GM18498 (cell line): ENCODE data around the gene SETD1B.
"Not testable (repeated sequence)": the region's sequence is repeated elsewhere in the genome, so short reads cannot be mapped to it uniquely, and the experiment has no call there.

ENCODE experiments used
- ATAC-seq: cut with Tn5 transposase; IDR thresholded peaks from one replicate; pipeline ENCODE4 v1.9.1; 2021; ENCODE audit warnings: mild to moderate bottlenecking, moderate library complexity; ENCODE audit not compliant: unreplicated experiment

Gene SETD1B

DNA sequence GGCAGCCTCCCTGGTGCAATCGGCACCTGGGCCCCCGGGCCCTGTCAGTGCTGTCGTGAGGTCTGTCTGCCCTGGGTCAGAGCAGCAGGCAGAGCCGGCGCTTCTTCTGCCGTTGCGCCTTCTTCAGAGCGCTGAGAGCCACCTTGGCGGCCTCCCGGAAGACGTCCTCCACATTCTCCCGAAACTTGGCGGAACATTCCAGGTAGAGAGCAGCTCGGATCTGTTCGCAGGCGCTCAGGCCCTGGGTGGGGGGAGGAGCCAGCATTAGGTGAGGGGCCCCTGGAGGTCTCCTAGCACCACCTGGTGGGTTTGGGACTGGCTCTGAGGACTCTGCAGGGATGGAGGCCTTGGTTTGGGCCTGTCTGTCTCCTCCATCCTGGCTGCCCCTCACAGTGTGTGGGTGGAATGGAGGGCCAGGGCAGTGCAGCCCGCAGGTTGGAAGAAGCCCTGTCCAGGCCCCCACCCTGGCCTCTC, 24.4 kb upstream of the SETD1B start:
- no peak for ATAC-seq

DNA sequence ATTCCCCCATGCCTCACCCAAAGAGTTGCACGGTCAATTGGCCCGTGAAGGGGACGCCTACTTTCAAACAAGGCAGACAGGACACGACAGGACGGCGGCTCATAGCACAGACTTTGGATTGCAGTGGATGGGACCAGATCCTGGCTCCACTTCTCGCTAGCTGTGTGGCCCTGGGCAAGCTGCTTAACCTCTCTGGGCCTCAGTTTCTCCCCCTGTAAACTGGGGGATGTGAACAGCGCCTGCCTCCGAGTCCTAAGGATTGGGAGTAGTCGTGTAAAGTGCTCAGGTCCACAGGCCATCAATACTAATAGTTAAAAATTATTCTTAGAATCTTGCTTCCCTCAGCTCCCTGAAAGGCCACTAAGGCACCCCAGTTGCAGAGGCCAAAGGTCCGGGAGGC, 23.4 kb upstream of the SETD1B start:
- ATAC-seq = no peak

DNA sequence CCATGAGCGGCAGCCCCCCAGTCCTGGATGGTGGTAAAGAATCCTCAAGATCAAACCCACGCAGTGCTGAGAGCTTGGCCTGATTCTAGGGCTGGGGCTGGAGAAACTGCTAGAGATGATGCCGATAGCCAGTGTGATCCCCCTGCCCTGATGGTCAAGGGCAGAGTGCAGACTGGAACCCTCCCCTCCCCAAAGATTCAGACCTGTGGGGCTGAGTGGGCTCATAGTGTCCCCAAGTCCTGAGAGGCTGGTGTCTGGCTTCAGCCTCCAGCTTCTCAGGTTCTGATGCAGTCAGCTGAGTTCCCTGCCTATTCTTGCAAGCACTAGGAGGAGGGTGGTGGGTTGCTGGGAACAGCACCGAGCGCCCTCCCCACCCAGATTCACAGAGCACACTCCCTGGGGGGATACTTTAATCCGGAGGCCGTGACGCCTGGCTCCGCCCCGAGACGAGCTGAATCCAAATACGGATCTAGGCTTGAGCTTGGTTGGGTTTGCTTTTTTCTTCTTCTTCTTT, 22.3 kb upstream of the SETD1B start:
- peak; percentile 44 for ATAC-seq

DNA sequence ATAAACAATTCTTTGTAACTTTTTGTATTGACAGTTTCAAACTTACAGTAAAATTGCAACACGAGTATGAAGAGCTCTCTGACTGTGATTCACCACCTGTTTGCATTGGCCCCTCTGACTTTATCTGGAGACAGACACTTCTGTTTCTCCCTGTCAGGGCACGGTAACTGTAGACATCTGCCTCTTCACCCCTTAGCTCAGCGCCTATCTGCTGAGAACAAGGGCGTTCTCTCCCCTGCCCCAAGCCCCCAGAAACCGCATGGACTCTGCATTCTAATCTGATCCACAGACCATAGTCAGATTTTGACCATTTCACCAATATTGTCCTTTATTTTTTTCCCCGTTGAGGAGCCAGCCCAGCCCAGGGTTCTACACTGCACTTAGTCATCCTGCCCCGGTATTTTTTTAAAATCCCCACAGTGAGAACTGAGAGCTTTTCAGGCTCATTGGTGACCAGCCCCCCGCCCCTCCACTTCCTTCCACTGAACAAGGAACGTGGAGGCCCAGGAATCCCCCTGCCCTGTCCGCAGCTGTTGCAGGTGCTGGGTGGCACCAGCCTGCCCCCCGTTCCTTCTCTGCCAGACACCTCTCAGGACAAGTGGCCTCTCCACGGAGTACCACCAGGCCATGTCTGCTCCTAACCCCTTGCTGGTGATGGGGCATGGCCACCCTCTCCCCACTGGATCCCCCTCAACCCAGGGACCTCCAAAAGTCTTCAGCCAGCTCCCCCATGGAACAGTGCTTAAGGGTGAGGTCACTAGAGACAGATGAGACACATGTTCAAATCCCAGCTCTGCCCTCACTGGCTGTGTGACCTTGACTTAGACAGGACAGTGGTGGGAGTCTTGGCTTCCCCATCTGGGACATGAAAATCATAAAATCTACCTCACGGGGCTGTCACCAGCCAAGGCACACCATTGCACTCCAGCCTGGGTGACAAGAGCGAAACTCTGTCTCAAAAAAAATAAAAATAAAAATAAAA, 21.5 kb upstream of the SETD1B start:
- peak; percentile 53 for ATAC-seq

DNA sequence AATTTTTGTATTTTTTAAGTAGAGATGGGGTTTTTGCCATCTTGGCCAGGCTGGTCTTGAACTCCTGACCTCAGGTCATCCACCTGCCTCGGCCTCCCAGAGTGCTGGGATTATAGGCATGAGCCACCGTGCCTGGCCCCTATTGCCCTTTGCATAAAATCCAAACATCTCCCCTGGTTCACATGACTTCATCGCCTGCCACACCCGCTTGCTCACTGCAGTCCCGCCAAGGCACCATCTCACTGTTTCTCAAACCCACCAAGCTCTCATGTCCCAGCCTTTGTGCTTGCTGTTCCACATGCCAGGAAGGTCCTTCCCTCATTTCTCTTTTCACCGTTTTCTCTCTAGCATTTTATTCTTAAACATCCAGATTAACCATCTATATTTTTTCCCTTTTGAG, 20.0 kb upstream of the SETD1B start:
- ATAC-seq = no peak

DNA sequence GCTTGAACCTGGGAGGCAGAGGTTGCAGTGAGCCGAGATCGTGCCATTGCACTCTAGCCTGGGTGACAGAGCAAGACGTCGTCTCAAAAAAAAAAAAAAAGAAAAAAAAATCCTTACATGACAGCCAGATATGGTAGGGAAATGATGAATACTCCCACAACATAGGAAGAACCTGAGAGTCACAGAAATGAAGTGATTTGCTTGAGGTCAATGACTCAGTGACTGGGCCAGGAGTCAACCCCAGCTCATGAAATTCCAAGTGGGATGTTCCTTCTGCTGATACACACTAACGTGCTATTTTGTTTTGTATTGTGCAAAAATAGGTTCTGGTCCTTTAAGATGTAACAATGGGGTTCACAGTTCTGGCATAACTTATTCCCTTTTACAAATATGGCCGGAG, 19.3 kb upstream of the SETD1B start:
- no peak for ATAC-seq

DNA sequence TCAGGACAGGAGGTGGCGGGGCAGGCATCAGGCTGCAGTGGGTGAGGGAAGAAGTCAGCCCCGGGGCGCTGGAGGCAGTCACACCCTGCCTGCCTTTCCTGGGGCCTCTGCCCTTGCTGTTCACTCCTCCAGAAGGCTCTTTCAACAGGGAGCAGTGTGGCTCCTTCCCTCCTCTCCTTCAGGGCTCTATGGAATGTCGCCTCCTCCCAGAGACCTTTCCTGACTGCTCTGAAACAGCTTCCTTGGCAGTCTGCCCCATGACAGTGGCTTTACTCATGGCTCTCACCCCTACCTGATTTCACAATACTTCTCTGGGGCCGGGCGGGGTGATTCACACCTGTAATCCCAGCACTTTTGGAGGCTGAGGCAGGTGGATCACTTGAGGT, 17.4 kb upstream of the SETD1B start:
- no peak for ATAC-seq

DNA sequence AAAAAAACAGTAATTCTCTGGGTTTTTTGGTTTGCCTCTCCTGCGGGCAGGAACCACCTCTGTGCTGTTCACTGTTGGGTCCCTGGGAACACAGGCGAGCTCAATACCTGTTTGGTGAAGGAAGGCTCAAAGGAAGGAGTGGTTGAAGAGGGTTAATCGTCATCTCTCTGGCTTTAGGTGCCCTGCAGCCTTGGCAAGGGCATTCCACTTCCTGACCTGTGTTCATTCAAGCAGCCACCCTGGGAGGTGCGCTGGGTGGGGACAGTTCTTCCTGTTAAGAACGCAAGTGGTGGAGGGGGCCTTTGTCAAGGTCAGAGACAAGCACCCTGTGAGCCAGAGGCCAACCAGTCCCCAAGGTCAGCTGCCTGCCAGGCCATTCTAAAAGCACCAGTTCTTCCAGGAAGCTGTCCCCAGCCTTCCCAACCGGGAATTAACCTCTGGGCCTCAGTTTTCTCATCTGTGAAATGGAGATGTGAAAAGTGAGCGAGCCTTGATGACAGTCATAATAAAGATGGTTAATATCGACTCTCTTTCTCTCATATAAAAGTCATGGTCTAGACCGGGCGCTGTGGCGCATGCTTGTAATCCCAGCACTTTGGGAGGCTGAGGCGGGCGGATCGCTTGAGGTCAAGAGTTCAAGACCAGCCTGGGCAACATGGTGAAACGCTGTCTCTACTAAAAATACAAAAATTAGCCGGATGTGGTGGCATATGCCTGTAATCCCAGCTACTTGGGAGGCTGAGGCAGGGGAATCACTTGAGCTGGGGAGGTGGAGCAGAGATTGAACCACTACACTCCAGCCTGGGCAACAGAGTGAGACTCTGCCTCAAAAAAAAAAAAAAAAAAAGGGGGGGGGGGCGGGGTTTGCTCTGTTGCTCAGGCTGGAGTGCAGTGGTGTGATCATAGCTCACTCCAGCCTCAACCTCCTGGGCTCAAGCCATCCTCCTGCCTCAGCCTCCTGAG, 16.5 kb upstream of the SETD1B start:
- ATAC-seq = no peak

DNA sequence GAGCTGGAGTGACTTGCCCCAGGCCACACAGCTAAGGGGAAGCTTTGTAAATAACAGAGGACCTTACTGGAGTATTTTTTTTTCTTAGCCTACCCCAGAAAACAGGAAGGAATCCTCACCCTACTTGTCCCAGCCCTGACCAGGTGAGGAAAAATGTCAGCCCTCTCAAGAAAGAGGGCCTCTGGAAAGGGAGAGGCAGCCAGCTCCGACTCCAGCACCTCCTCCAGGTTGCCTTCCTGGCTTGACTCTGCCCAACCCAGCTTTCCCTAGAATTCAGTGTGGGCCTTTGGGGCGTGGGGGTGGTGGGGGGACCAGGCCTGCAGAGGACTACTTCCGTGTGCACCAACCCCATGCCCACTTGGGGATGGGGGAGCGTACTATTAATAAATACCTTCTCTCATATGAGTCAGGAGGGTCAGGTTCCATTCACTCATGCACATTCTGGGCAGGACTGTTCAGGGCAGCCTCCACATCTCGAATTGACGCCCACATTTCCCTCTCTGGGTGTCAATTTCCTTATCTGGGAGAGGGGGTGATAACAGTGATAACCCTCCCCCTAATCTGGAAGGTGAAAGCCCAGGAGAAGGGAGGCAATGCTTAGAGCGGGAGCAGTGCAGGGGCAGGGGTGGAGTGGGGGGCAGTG, 15.5 kb upstream of the SETD1B start:
- no peak for ATAC-seq

DNA sequence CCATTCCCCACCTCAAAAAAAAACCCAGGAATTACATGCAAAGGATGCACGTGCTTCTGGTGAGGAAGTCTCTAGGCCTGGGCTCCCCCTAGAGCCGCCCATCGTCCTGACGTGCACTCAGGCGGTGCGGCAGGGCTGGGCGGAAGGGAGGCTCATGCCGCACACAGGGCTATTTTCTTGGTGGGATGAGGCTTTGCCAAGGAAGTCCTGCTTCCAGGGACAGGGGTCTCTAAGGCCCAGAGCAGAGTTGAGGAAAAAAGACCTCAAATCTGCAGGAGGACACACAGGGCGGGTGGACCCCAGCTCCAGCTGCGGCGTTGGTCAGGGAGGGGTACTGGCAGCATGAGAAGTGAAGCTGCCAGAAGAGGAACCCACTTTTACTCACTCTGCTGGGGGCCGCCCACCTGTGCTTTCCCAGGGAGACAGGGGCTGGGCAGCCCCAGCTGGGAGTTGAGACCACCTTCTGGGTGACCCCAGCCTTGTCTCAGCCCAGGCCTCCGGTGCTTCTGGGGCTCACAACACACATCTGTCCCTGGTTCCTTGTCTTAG, 14.5 kb upstream of the SETD1B start:
- ATAC-seq = peak; percentile 13

DNA sequence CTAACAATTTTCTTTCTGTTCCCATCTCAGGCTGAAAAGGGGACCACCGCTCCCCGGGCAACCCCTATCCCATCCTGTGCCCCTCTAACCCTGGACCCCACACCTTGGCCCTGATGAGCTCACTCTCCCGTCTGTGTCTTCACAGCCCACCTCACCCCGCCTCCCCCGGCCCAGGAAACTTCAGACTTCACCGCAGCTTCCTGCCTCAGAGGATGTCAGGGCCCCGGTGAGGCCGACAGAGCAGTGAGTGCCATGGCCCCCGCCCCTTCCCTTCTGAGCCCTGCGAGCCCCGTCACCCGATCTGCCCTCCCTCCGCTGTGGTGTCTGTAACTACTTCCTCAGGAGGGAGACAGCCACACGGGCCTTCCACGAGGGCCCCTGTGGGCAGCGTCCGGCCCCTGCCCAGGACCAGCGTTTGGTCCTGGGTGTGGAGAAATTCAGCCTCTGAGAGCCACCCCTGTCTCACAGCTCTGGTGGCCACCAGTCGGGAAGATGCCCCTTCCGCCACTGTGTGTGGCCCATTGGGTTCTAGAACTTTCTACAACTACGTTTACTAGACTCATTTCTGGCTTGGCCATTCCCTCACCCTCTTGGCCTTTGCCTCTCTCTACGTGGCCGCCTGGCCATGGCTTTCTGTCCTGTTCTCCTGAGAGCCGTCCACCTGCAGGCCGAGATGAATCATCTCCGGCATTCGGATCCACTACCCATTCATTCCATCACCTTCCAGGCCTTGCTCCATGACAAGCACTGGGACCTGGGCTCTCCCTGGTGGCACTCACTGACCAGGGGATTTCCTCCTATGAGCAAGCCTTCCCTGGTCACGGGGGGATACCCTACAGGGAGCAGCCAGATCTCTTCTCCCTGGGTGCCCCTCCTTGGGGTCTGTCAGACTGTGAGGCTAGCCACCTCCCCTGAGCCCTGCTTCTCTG, 13.7 kb upstream of the SETD1B start:
- ATAC-seq = peak; percentile 43

DNA sequence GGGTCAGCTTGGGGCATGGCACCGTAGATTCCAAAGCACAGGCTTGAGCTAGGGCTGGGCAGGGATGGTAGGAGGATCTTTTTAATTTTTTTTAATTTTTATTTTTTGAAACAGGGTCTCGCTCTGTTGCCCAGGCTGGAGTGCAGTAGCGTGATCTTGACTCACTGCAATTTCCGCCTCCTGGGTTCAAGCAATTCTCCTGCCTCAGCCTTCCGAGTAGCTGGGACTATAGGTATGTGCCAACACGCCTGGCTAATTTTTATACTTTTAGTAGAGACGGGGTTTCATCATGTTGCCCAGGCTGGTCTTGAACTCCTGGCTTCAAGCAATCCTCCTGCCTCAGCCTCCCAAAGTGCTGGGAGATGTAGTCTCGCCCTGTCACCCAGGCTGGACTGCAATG, 13.0 kb upstream of the SETD1B start:
- ATAC-seq = not testable (repeated sequence)

DNA sequence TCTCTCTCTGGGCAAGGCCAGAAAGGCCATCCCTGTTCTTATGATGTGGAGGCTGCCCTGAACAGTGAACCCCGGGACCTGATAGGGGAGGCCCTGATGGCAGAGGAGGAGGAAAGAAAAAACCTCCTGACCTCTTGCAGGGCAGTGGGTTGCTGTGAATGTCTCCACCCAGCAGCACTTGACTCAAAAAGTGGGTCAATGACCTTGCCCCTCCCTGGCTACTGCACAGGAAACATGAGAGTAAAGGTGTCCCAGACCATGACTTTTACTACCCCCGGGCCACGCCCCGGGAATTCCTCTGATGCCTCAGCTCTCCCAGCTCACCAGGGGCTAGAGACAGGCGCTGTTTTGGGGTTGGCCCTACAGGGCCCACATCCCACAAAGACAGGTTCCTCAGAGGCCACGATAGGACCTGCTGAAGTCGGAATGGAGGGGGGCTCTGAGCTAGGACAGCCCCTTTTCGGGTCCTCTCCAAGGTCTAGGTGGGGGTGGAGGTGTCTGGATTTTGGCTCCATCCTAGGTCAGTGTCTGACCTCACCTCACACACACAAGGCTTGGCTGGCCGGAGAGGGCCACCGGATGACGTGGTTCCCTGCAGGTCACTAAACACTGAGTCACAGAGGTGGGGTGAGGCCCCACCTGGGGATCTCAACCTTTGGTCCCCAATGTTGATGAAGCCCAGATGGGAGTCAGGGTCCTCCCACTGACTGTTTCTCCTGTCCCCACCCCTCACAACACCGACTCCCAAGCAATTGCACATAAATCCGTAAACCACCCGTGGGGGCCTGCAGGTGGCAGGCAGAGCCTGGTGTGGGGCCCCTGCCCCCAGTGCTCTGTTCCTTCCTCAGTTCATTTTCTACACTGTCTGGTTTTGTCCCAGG, 11.9 kb upstream of the SETD1B start:
- ATAC-seq = no peak

DNA sequence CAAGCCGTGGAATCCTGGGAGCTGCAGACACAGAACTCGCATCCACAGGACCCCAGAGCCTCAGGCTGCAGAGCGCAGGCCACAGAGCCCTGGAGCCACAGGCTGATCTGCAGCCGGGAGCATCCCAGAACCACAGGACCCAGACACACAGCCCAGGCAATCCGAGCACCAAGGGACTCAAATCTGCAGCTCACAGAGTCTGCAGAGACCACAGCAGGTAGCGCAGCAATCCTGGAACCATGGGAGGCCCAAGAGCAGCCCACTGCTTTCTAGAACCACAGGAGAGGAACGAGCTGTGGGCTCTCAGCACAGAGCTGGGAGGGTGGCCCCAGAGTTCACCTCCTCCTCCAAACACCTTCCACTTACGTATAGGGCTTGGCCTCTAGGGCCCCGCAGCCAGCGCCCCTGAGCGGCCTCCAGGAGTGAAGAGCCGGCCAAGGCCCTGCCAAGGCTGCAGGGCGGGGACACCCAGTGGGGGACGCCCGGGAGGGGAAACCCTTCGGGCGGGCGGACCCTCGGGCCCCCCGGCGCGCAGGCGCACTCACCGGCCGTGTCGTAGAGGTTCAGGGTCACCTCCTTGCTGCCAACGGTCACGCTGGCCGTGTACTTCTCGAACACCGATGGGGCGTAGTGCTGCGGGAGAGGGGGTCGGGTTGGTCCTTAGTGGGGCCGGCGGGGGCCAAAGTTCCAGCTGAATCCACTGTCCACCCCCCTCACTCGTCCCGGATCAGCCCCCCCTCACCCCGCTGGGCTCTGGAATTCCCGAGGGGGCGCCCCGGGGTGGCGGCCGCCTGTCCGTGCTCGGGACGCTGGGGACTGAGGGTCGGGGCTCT, 11.0 kb upstream of the SETD1B start:
- ATAC-seq = no peak

DNA sequence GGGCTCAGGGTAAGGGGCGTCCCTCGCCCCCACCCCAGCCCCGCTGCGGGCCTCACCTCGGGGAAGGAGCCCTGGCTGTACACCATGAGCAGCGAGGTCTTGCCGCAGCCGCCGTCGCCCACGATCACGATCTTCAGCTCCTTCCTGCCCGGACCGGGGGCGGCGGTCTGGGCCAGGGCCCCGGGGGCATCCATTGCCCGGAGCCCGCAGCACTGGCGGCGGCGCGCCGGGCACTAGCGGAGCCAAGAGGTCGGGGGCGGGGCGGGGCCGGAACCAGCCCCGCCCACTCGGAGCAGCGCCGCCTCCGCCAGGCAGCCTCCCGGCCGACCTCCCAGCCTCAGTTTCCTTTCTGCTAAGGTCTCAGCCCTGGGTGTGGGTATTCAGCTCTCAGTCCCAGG, 10.4 kb upstream of the SETD1B start, which contains the start of gene RHOF:
Gene RHOF, minus strand, starts transcription at position 249 of the 398 bp plus-strand sequence. Its CDS starts 55 bp downstream, at position 194.
- peak; percentile 25 for ATAC-seq

DNA sequence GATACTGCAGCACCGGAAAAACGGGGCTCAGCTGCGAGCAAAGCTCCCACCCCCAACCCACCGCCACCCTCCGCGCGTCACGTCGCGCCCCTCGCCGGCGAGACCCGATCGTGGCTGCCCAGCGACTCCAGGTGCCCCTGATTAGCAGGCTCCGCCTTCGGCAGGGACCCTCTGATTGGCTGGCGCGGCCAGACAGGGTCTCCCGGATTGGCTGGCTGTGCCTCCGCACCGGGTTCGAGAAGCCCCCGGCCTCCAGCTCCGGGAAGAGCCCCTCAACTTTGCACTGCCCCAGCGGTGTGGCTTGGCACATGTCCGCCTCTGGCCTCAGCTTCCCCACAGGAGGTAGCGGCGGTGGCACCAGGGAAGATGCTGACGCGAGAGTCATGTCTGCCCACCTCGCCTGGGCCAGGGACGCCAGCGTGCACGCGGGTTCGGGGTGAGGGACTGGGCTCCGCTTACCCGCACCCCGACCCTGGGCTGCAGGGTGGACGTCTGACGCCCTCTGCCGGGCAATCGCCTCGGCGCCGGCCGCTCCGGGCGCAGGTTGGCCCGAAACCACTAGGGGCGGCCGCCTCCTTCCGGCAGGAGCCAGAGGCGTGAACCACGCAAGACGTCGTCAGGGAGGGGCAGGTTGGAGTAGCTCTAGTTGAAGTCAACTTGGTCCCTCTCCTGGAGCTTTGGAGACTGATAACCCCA, 9.8 kb upstream of the SETD1B start:
- peak; percentile 58 for ATAC-seq

DNA sequence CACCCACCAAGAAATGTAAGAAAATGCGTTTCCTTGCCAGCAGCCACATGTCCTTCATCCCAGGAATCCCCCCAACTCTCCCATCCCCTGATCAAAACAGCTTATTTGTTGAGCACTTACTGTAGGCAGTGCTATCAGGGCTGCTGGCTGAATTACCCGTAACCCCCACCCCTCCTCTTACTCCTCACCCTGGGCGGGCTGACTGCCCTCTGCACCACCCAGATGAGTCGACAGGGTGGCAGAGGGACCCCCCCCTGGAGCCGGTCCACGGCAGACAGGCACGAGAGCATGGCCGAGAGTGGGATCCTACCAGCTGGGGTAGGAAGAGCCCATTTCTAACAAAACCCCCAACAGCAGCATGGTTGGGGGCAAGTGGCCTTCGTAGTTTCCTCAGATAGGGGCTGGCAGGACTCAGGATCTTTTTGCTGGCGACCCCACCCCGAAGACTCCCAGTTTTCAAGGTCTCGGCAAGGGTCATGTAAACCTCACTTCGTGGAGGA, 9.2 kb upstream of the SETD1B start:
- no peak for ATAC-seq
